Neural progenitor cell (in vitro differentiated cells): ENCODE results near the gene IGFBP7. TPM values are rescaled to one million over a fixed set of nuclear protein-coding genes. Genes with fewer than 3 reads are reported as not detected.

Source experiments
- DNase-seq: peaks from one replicate; pipeline ENCODE4 v3.0.0-alpha.2; 2016; ENCODE audit warnings: low spot score
- H2AFZ ChIP-seq: fragments of 200-600 bp; sonication (generic); replicated peaks from 2 replicates; pipeline ENCODE4 v1.6.1; 2016; ENCODE audit warnings: antibody characterized with exemption
- H3F3A ChIP-seq: fragments of 200-600 bp; sonication (generic); 2 replicates; pipeline ENCODE4 v1.6.1; 2016; ENCODE audit warnings: antibody characterized with exemption, low read depth
- H3K27ac ChIP-seq: fragments of 200-600 bp; sonication (generic); 2 replicates; pipeline ENCODE4 v1.5.1; 2016; ENCODE audit warnings: mild to moderate bottlenecking
- H3K27me3 ChIP-seq: fragments of 200-600 bp; sonication (generic); 2 replicates; pipeline ENCODE4 v1.6.1; 2016; ENCODE audit warnings: mild to moderate bottlenecking, moderate library complexity
- H3K36me3 ChIP-seq: fragments of 200-600 bp; sonication (generic); 2 replicates; pipeline ENCODE4 v1.5.1; 2016
- H3K4me1 ChIP-seq: fragments of 200-600 bp; sonication (generic); 2 replicates; pipeline ENCODE4 v1.6.1; 2016; ENCODE audit warnings: mixed run types
- H3K4me2 ChIP-seq: fragments of 200-600 bp; sonication (generic); 2 replicates; pipeline ENCODE4 v1.6.1; 2016
- H3K4me3 ChIP-seq: fragments of 200-600 bp; sonication (generic); 2 replicates; pipeline ENCODE4 v1.5.1; 2016
- H3K79me2 ChIP-seq: fragments of 200-600 bp; sonication (generic); 2 replicates; pipeline ENCODE4 v1.6.1; 2016; ENCODE audit warnings: low read depth
- H3K9ac ChIP-seq: fragments of 200-600 bp; sonication (generic); 2 replicates; pipeline ENCODE4 v1.6.1; 2016
- H3K9me3 ChIP-seq: fragments of 200-600 bp; sonication (generic); 2 replicates; pipeline ENCODE4 v1.5.1; 2016; ENCODE audit warnings: low read depth
- H4K20me1 ChIP-seq: fragments of 200-600 bp; sonication (generic); 2 replicates; pipeline ENCODE4 v1.6.1; 2016; ENCODE audit warnings: low read depth
- H3K27ac Mint-ChIP-seq: 3 replicates; pipeline ENCODE4 v1.8.0; 2021; ENCODE audit warnings: mixed read lengths
- H3K27me3 Mint-ChIP-seq: 2 replicates; pipeline ENCODE4 v1.8.0; 2022; ENCODE audit warnings: low read depth, mild to moderate bottlenecking, inconsistent platforms, moderate library complexity, mixed read lengths; ENCODE audit not compliant: insufficient read depth
- H3K36me3 Mint-ChIP-seq: 3 replicates; pipeline ENCODE4 v1.8.0; 2021; ENCODE audit warnings: mixed read lengths
- H3K4me1 Mint-ChIP-seq: 3 replicates; pipeline ENCODE4 v1.8.0; 2021; ENCODE audit warnings: mixed read lengths
- H3K4me3 Mint-ChIP-seq: 3 replicates; pipeline ENCODE4 v1.8.0; 2021; ENCODE audit warnings: mild to moderate bottlenecking, moderate library complexity, mixed read lengths
- H3K9me3 Mint-ChIP-seq: 3 replicates; pipeline ENCODE4 v1.8.0; 2020; ENCODE audit warnings: mixed read lengths
- EZH2 ChIP-seq: fragments of 200-600 bp; sonication (generic); IDR thresholded peaks from 2 replicates; pipeline ENCODE4 v1.6.1; 2017; ENCODE audit warnings: antibody characterized with exemption, mild to moderate bottlenecking, moderate library complexity
- EZH2phosphoT487 ChIP-seq: fragments of 200-600 bp; sonication (generic); IDR thresholded peaks from 2 replicates; pipeline ENCODE4 v1.6.1; 2017; ENCODE audit warnings: antibody characterized with exemption
- total RNA-seq: library from RNA; depleted of rRNA; stranded (reverse); fragments of >200 nt; gene quantifications from 2 replicates; pipeline ENCODE4 v1.2.3, GENCODE V29; 2015; ENCODE audit warnings: low replicate concordance
- TF ChIP-seq, protein P1 (sequence below): fragments of 200-600 bp; sonication (generic); IDR thresholded peaks from 2 replicates; pipeline ENCODE4 v1.5.1; 2017; ENCODE audit warnings: antibody characterized with exemption, mild to moderate bottlenecking

Gene IGFBP7
- total RNA-seq, 1 donor from 2014 or later: 0.86 TPM

DNA sequence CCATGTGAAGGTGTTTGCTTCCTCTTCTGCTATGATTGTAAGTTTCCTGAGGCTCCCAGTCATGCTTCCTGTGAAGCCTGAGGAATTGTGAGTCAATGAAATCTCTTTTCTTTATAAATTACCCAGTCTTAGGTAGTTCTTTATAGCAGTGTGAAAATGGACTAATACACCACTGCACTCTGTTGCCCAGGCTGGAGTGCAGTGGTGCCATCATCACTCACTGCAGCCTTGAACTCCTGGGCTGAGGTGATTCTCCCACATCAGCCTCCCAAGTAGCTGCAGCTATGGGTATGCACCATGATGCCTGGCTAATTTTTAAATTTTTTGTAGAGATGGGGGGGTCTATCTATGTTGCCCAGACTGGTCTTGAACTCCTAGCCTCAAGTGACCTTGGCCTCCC lies 15.8 kb upstream of the IGFBP7 start:
- H3K9me3 Mint-ChIP-seq: peaks cover 35% of the 10 kb centered on the region

DNA sequence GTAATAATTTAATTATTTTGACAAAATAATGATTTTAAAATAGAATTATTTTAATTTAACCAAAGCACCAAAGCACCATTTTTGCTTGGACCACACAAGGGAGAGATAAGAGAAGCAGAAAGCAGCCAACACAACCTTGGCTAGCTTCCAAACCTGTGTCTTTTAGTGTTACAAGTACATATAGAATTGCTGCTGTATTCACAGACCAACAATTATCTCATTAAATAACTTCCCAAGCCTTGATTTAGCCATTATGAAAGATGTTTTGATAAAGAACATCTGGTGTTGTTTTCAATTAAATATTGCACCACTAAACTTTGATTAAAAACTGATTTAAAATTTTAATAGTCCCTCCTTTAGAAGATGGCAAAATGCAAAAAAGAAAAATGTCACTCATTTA lies 14.0 kb upstream of the IGFBP7 start:
- Histone ChIP-seq H3K79me2 (no peaks in the 10 kb centered on the region), H3K4me3 (no peak overlapping the region), H3K9ac (no peak overlapping the region), H4K20me1 (no peaks in the 10 kb centered on the region), H3K27me3 (no peaks in the 10 kb centered on the region), H3K9me3 (no peaks in the 10 kb centered on the region), H3K4me2 (no peak overlapping the region), H3K27ac (no peak overlapping the region), H3K36me3 (no peaks in the 10 kb centered on the region), H2AFZ (no peak overlapping the region), H3K4me1 (no peaks in the 10 kb centered on the region), H3F3A (no peaks in the 10 kb centered on the region)
- Mint-ChIP-seq H3K4me3 (no peak overlapping the region), H3K27ac (no peak overlapping the region), H3K4me1 (peaks cover 2% of the 10 kb centered on the region), H3K27me3 (peaks cover 5% of the 10 kb centered on the region), H3K36me3 (peaks cover 3% of the 10 kb centered on the region), H3K9me3 (peaks cover 30% of the 10 kb centered on the region)
- TF ChIP-seq EZH2phosphoT487 (no peak), EZH2 (no peak)
- TF ChIP-seq, protein P1, sequence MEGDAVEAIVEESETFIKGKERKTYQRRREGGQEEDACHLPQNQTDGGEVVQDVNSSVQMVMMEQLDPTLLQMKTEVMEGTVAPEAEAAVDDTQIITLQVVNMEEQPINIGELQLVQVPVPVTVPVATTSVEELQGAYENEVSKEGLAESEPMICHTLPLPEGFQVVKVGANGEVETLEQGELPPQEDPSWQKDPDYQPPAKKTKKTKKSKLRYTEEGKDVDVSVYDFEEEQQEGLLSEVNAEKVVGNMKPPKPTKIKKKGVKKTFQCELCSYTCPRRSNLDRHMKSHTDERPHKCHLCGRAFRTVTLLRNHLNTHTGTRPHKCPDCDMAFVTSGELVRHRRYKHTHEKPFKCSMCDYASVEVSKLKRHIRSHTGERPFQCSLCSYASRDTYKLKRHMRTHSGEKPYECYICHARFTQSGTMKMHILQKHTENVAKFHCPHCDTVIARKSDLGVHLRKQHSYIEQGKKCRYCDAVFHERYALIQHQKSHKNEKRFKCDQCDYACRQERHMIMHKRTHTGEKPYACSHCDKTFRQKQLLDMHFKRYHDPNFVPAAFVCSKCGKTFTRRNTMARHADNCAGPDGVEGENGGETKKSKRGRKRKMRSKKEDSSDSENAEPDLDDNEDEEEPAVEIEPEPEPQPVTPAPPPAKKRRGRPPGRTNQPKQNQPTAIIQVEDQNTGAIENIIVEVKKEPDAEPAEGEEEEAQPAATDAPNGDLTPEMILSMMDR: no peak
- no peak for DNase-seq

More for the DNA sequence above, 15.8 kb upstream of the IGFBP7 start:
- H3K4me1 Mint-ChIP-seq: no peaks in the 10 kb centered on the region
- no peak overlapping the region for H3K4me3 Mint-ChIP-seq
- H3K27me3 Mint-ChIP-seq: peaks cover 5% of the 10 kb centered on the region
- no peak for DNase-seq
- Histone ChIP-seq H3K4me2 (no peak overlapping the region), H3K27me3 (no peaks in the 10 kb centered on the region), H4K20me1 (no peaks in the 10 kb centered on the region), H2AFZ (no peak overlapping the region), H3K9me3 (no peaks in the 10 kb centered on the region), H3F3A (no peaks in the 10 kb centered on the region), H3K4me1 (no peaks in the 10 kb centered on the region), H3K4me3 (no peak overlapping the region), H3K36me3 (no peaks in the 10 kb centered on the region), H3K27ac (no peak overlapping the region), H3K9ac (no peak overlapping the region), H3K79me2 (no peaks in the 10 kb centered on the region)
- H3K36me3 Mint-ChIP-seq: peaks cover 3% of the 10 kb centered on the region
- no peak overlapping the region for H3K27ac Mint-ChIP-seq
- TF ChIP-seq EZH2phosphoT487: no peak
- TF ChIP-seq, protein P1: no peak
- no peak for TF ChIP-seq EZH2

DNA sequence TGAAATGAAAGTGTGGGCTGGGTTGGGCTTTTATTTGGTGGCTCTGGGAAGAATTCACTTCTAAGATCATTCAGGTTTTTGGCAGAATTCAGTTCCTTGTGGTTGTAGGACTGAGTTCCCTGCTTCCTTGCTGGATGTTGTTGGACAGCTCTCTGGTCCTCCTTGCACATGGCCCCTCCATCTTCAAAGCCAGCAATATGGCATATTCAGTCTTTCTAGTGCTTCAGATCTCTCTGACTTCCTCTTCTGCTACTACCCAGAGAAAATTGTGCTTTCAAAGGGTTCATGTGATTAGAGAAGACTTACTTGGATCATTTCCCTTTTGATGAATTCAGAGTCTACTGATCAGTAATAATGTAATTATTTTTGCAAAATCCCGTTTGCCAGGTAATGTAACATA lies 12.8 kb upstream of the IGFBP7 start:
- Histone ChIP-seq H3K27me3 (no peaks in the 10 kb centered on the region), H3K4me1 (no peaks in the 10 kb centered on the region), H4K20me1 (no peaks in the 10 kb centered on the region), H3K27ac (no peak overlapping the region), H3K4me3 (no peak overlapping the region), H2AFZ (no peak overlapping the region), H3F3A (no peaks in the 10 kb centered on the region), H3K9ac (no peak overlapping the region), H3K79me2 (no peaks in the 10 kb centered on the region), H3K36me3 (no peaks in the 10 kb centered on the region), H3K9me3 (no peaks in the 10 kb centered on the region), H3K4me2 (no peak overlapping the region)
- H3K27me3 Mint-ChIP-seq: no peaks in the 10 kb centered on the region
- DNase-seq: no peak
- peaks cover 3% of the 10 kb centered on the region for H3K36me3 Mint-ChIP-seq
- no peak overlapping the region for H3K4me3 Mint-ChIP-seq
- H3K9me3 Mint-ChIP-seq: peaks cover 23% of the 10 kb centered on the region
- H3K4me1 Mint-ChIP-seq: peaks cover 7% of the 10 kb centered on the region
- H3K27ac Mint-ChIP-seq: no peak overlapping the region
- TF ChIP-seq EZH2phosphoT487 (no peak), EZH2 (no peak)
- TF ChIP-seq, protein P1: no peak
